Fibroblast of villous mesenchyme (primary cell): ENCODE measurements around the gene P4HA3. TPM values are rescaled to one million over a fixed set of nuclear protein-coding genes. Genes with fewer than 3 reads are reported as not detected.

Experiments used
- DNase-seq: peaks from one replicate; pipeline ENCODE4 v3.0.0-alpha.2; 2010; ENCODE audit warnings: low read depth
- H3K4me3 ChIP-seq: 2 replicates; pipeline ENCODE4 v1.5.1; 2011; ENCODE audit warnings: low read depth, mild to moderate bottlenecking, low read length
- CTCF ChIP-seq: IDR thresholded peaks from 2 replicates; pipeline ENCODE4 v1.5.1; 2012; ENCODE audit warnings: low read depth, mild to moderate bottlenecking, low read length; ENCODE audit not compliant: insufficient read depth
- total RNA-seq: library from RNA; depleted of rRNA; stranded (reverse); fragments of >200 nt; gene quantifications from 2 replicates; pipeline ENCODE4 v1.2.3, GENCODE V29; 2012

P4HA3 gene
- total RNA-seq, 1 donor = 2.6 TPM

GRCh38 chr11:74299015-74299414, 12.4 kb downstream of the P4HA3 start:
- TF ChIP-seq CTCF = no peak
- H3K4me3 ChIP-seq = no peak overlapping the region
- peak; percentile 47 for DNase-seq

DNA sequence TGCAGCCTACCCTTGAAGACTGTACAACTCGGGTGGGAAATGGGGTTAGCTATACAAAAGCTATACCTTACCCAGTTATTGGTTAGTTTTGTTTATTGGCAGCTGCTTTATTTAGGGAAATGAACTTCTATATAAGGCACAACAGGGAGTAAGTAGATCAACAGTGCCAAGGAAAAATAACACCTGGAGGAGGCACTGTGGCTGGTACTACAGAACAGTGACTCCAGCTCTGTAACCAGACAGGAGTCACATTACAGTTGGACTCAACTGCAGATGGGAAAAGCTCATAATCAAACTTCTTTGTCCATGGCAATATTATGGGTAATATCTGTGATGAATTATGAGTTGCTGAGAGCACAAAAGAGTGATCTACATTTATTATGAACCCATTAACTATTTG, 14.0 kb downstream of the P4HA3 start:
- DNase-seq = no peak
- H3K4me3 ChIP-seq = no peak overlapping the region
- TF ChIP-seq CTCF = no peak

- peak; percentile 64 for DNase-seq
These were observed 22.5 kb downstream of the P4HA3 start for GRCh38 chr11:74288911-74289310.

DNA sequence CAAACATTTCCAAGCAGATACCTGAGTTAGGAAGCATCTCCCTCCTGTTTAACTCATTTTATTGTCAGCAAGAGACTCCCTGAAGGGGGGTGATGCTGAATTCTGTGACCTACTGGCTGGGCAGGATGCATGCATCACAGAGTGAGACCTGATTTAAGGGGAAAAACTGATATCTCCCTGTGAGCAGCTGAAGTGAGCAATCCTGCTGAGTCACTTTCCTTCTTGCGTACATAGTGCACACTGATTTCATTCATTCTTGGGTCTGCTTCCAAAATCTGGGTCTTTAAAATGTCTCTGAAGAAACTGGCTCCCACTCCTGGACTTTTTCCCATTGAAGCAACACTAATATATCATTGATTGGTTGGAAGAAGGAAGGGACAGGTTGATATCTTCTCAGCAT, 23.3 kb downstream of the P4HA3 start:
- peak; percentile 97 for DNase-seq
- no peak overlapping the region for H3K4me3 ChIP-seq
- no peak for TF ChIP-seq CTCF

More at GRCh38 chr11:74288911-74289310, 22.5 kb downstream of the P4HA3 start:
- H3K4me3 ChIP-seq = no peak overlapping the region
- no peak for TF ChIP-seq CTCF

DNA sequence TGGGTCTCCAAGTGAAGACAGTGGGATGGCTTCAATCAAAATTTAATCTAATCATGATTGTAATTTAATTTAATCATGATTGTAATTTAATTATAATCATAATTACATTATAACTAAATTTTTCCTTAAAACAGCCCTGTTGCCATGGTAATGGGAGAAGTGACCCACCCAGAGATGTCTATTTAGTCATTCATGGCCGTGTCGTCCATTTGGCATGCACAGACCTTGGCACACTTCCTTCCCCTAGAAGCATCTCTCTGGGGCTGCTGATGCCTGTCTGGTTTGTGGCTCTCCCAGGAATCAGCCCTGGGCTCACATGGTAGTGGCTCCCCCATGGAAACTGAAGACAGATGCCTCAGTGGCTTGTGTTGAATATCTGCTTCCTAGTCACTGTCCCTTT, 27.0 kb downstream of the P4HA3 start:
- DNase-seq = no peak
- no peak overlapping the region for H3K4me3 ChIP-seq
- no peak for TF ChIP-seq CTCF

GRCh38 chr11:74283580-74284180, 27.8 kb downstream of the P4HA3 start:
- H3K4me3 ChIP-seq = no peak overlapping the region
- no peak for DNase-seq
- no peak for TF ChIP-seq CTCF

- TF ChIP-seq CTCF = no peak
- no peak for DNase-seq
- H3K4me3 ChIP-seq = no peak overlapping the region
These were observed 28.5 kb downstream of the P4HA3 start for GRCh38 chr11:74282914-74283371.
